NCI-H748 treated with DMSO at 0.1 percent for 48 hours (cell line): ENCODE data around the gene INPP5B.
A peak's percentile ranks its signal among the peaks of the same experiment; 100 is the strongest.
"Not testable (repeated sequence)": the region's sequence is repeated elsewhere in the genome, so short reads cannot be mapped to it uniquely, and the experiment has no call there.

Experiments used
- DNase-seq: peaks from one replicate; lab custom pipeline; 2025; lab: John Stamatoyannopoulos, UW

INPP5B gene

DNA sequence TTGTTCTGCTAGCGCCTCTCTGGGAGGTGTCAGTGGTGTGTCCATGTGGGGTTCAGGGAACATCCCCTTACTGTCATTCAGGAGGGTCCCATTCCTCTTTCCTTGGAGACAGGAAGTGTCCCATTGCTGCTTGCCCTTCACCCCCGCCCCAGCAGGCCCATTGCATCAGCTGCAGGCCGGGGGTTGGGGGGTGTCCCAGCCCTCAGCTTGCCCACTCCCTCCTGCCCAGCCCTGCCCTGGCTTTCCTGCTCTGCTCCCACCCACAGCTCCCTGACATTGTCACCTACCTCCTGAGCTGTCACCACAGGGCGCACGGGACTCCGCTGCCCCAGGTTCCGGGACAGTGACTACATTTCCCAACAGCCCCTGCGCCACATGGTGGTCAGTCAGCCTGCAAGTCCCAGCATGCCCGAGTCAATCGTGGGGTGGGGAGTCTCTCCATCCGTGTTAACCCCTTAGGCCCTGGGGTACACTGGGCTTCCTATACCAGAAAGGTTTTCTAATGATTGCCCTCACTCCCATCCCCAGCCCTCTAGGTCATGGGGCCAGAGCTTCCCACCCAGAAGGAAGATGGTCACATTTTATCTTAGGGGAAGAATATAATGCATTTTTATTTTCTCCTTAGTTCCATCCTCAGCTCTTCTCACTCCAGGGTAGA, at the start of gene INPP5B:
Gene INPP5B (minus strand): TSS at position 351 of the 658 bp plus-strand sequence. CDS start 745 bp downstream, outside the sequence.
- no peak for DNase-seq

DNA sequence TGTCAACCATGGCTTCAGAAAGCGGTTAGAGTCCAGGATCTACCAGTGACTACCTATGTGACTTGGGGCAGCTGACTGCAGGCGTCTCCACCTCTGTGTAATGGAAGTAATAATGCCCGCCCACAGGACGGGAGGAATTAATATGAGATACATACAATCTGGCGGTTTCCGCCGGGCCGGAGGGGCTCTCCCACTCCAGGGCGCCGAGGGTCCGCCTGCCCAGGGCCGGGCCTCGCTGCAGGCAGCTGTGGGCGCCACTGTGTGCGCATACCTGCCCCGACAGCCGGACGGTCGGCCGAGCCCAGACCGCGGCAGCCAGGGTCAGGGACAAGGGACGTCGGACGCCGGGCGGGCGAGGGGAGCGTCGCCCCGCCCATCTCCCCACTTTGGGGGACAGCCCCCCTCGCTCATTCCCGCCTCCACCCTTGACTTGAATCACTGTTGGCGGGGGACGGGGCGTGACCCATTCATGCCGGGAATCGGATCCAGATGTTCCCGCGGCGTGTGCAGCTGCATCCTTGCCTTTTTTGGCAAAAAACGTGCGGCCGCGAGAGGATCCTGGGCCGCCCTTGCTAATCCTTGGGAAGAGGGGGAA, 49.0 kb upstream of the INPP5B start:
- peak; percentile 13 for DNase-seq

- DNase-seq: no peak
Observed at GRCh38 chr1:37994886-37995566, 48.2 kb upstream of the INPP5B start.

DNA sequence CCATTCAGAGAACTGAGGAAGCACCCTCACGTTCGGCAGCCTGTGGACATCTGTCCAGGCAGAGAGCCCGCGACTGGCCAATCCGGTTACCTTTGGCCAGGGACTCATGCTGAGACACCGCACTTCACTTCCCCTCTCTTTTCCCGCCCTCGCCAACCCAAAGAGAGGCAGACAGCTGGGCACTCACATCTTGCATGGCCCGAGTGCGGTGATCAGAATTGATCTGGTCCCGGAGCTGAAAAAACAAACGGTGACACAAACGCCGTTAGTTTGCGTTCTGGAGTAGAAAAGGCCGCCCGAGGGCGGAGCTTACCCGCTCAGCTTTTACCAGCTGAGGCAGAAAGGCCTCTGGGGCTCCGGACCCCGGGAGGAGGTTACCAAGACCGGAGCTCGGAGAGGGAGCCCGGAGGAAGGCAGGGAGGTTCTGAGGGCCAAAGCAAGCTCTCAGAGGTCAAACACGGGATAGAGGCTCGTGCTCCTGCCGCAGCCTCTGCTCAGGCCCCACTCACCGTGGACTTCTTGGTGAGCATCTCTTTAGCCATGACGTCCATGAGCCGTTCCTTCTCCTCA, 42.6 kb upstream of the INPP5B start:
- DNase-seq: no peak

GRCh38 chr1:37987679-37988078, 40.8 kb upstream of the INPP5B start:
- DNase-seq: no peak

- no peak for DNase-seq
Observed at GRCh38 chr1:37983546-37983945, 36.7 kb upstream of the INPP5B start.

- DNase-seq: no peak
Observed at GRCh38 chr1:37978541-37978940, 31.7 kb upstream of the INPP5B start.

DNA sequence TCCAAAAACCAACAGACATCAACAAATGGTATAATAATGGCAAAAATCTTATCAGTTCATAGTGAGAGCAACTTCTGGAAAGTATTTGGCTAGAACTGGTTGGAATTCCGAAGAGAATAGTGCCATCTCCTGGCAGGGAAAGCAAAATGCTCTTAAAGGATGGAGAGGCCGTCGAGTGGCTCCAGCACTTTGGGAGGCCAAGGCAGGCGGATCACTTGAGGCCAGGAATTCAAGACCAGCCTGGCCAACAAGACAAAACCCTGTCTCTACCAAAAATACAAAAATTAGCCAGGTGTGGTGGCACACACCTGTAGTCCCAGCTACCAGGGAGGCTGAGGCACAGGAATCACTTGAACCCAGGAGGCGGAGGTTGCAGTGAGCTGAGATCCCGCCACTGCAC, 28.2 kb upstream of the INPP5B start:
- DNase-seq: not testable (repeated sequence)

- DNase-seq: no peak
Observed at GRCh38 chr1:37974567-37974966, 27.7 kb upstream of the INPP5B start.

DNA sequence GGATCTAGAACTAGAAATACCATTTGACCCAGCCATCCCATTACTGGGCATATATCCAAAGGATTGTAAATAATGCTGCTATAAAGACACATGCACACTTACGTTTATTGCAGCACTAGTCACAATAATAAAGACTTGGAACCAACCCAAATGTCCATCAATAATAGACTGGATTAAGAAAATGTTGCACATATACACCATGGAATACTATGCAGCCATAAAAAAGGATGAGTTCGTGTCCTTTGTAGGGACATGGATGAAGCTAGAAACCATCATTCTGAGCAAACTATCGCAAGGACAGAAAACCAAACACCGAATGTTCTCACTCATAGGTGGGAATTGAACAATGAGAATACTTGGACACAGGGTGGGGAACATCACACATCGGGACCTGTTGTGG, 26.8 kb upstream of the INPP5B start:
- DNase-seq: not testable (repeated sequence)

DNA sequence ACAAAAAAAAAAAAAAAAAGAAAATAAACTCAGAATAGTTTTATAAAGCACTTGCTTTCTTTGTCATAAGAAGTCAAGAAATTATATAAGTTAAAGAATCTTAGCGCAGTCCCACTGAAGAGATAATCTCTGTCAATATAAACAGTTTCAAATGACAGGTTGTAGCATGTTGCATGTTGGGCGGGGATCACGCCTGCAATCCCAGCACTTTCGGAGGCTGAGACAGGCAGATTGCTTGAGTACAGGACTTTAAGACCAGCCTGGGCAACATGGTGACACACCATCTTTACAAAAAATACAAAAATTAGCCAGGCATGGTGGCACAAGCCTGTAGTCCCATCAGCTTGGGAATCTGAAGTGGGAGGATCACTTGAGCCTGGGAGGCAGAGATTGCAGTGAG, 18.4 kb upstream of the INPP5B start:
- no peak for DNase-seq

GRCh38 chr1:37964106-37964505, 17.3 kb upstream of the INPP5B start:
- not testable (repeated sequence) for DNase-seq

GRCh38 chr1:37958690-37959089, 11.8 kb upstream of the INPP5B start:
- DNase-seq: no peak

GRCh38 chr1:37955685-37956084, 8.8 kb upstream of the INPP5B start:
- DNase-seq: no peak

DNA sequence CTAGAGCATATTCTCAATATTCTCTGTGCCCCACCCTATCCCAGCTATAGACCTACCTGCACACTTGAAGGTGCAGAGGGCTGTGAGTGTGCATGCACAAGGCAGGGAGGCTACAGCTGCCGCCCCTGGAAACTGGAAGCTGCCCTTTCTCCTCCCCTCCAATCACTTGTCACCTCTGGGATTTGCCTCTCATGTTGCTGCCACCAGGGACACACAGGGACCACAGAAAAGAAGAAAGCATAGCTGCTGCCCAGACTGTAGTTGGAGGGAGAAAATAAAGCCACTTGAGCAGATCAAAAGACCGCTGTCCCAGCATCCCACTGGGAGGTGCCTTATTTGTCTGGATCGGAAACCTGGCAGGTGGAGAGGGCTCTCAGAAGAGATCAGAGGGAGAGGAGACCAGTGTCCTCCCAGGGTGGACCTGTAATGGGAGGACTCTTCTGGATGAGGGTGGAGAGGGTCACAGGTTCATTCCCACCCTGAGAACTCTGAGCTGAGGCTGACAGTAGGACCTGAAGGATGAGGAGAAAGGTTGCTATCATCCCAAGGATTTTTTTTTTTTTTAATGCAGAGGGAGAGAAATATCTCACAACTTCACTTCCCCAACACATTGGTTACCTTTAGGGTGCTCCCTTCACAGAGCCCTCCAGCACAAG, 7.6 kb upstream of the INPP5B start:
- DNase-seq: no peak

DNA sequence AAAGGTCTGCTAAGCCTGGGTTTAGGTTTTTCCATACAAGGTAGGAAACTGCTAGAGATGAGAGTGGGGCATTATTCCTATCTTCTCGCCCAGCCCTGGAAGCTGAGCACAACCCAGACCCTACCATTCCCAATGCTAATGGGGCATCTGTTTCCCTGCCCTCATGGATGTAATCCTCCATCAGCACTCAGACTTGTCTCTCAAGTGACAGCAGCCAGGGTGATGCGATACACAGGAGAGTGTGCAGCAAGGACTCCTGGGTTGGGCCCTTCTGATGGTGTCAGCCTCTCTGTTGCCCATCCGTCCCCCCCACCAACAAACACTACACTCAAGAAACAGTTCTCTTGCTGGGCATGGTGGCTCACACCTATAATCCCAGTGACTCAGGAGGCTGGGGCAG, 5.9 kb upstream of the INPP5B start:
- no peak for DNase-seq

DNA sequence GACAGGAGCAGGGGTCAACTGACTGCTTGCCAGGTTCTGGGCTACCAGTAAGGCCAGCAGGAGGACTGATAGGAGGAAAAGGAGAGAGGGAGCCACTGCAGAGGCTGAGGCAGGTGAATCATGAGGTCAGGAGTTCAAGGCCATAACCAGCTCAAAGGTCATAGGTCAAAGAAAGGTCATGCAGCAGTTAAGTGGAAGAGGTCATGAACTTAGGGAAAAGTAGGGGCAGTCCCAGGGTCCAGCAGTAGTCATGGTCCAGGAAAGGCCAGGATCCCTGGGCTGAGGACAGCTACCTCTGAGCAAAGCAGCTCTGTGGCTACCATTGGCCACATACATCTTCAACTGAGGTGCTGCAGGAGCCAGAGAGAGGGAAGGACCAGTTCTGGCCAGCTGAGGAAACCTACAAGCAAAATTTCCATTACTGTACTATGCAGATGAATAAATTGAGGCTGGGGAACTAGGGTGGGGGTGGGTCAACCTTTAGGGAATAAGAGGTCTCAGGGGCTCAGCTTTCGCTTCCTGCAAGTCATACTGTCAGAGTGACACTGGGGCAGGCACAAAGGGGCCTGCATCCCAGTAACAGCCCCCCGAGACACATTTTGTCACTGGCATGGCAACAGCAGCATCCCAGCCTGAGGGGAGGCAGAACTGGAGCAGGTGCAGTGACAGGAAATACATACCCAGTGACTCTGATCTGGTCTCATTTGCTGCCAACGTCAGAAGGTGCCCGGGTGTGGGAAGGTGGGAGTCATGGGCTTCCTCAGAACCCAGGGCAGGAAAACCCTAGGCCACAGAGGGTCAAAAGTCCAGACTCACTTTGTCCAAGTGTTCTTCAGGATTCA, 5.2 kb upstream of the INPP5B start:
- no peak for DNase-seq

- no peak for DNase-seq
Observed at GRCh38 chr1:37951041-37951782, 4.4 kb upstream of the INPP5B start.

DNA sequence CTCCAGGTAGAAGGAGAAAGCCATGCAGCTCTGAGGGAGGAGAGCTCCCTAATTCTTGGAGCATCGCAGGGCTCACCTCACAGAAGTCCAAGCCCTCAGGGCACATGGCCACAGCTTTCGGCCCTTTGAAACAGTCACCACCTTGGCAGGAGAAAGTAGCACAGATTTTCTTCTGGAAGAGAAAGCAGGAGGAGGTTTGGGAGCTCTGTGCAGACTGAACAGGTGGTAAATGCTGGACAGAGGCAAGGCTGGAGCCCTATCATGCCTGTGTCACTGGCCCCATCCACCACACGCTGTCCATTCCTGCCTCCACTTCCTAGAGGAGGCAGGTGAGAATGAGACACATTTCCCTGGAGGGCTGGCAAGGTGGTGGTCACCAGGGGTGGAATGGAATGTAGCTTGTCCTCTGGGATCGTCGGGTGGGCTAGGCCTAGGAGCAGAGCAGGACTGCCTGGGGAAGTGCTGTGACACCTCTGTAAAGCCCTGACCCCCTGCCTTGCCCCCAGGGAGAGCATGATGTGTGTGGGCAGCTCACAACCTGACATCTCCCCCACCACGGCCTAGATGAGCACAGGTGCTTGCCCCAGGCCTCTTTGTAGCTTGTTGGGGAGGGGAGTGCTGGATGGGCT, 2.8 kb upstream of the INPP5B start:
- DNase-seq: no peak

- DNase-seq: no peak
Observed at GRCh38 chr1:37948841-37949240, 2.0 kb upstream of the INPP5B start.
